PC-3 (cell line): ENCODE results near the gene TXNL4A. TPM values are rescaled to one million over a fixed set of nuclear protein-coding genes. Genes with fewer than 3 reads are reported as not detected.
"Not testable (repeated sequence)": the region's sequence is repeated elsewhere in the genome, so short reads cannot be mapped to it uniquely, and the experiment has no call there.

ENCODE experiments used
- ATAC-seq: fragments of 200-7000 bp; cut with Tn5 transposase; 2 replicates; pipeline ENCODE4 v1.9.1; 2020; ENCODE audit warnings: mild to moderate bottlenecking, moderate library complexity
- BruUV-seq: library from RNA; stranded (reverse); fragments of 400-500 nt; replicated peaks from 2 replicates; lab custom pipeline; 2021; lab: Mats Ljungman, UMichigan
- CTCF ChIA-PET: fragments of 300-600 bp; sonication (Branson Sonifier 250); formaldehyde crosslinking; loops from one replicate; lab custom pipeline; 2022; ENCODE audit warnings: antibody characterized with exemption; lab: Charles Lee
- POLR2A ChIA-PET: fragments of 300-600 bp; sonication (Branson Sonifier 250); formaldehyde crosslinking; loops from one replicate; lab custom pipeline; 2022; ENCODE audit warnings: antibody characterized with exemption; ENCODE audit not compliant: unreplicated experiment; lab: Charles Lee
- DNase-seq: peaks from one replicate; pipeline ENCODE4 v3.0.0-alpha.2; 2015
- H2AFZ ChIP-seq: fragments of 300-600 bp; sonication (generic); 2 replicates; pipeline ENCODE4 v1.6.0; 2016; ENCODE audit warnings: antibody characterized with exemption, low read length
- H3F3A ChIP-seq: fragments of 300-600 bp; sonication (generic); one replicate; pipeline ENCODE4 v1.6.0; 2017; ENCODE audit warnings: antibody characterized with exemption, low read length, control low read depth, mild to moderate bottlenecking; ENCODE audit not compliant: unreplicated experiment
- H3K27ac ChIP-seq: fragments of 300-600 bp; sonication (generic); 2 replicates; pipeline ENCODE4 v1.5.1; 2016; ENCODE audit warnings: mild to moderate bottlenecking, low read length
- H3K27me3 ChIP-seq: fragments of 300-600 bp; sonication (generic); 2 replicates; pipeline ENCODE4 v1.6.1; 2016; ENCODE audit warnings: low read length, mixed read lengths
- H3K36me3 ChIP-seq: fragments of 300-600 bp; sonication (generic); 2 replicates; pipeline ENCODE4 v1.6.1; 2016; ENCODE audit warnings: low read depth, mixed run types, low read length, mixed read lengths
- H3K4me1 ChIP-seq: fragments of 300-600 bp; sonication (generic); 2 replicates; pipeline ENCODE4 v1.5.1; 2016; ENCODE audit warnings: low read length; ENCODE audit not compliant: insufficient read depth
- H3K4me2 ChIP-seq: fragments of 300-600 bp; sonication (generic); 2 replicates; pipeline ENCODE4 v1.6.0; 2016; ENCODE audit warnings: low read length
- H3K4me3 ChIP-seq: fragments of 300-600 bp; sonication (generic); 2 replicates; pipeline ENCODE4 v1.5.1; 2016; ENCODE audit warnings: mild to moderate bottlenecking, low read length, mixed read lengths
- H3K79me2 ChIP-seq: fragments of 300-600 bp; sonication (generic); 2 replicates; pipeline ENCODE4 v1.6.1; 2017; ENCODE audit warnings: low read length, mixed read lengths
- H3K9ac ChIP-seq: fragments of 300-600 bp; sonication (generic); 2 replicates; pipeline ENCODE4 v1.6.0; 2016; ENCODE audit warnings: mild to moderate bottlenecking, low read length
- H3K9me2 ChIP-seq: fragments of 300-600 bp; sonication (generic); replicated peaks from 2 replicates; pipeline ENCODE4 v1.6.1; 2016; ENCODE audit warnings: mixed run types, low read length, mixed read lengths
- H3K9me3 ChIP-seq: fragments of 300-600 bp; sonication (generic); 2 replicates; pipeline ENCODE4 v1.6.1; 2016; ENCODE audit warnings: low read length, mixed read lengths
- H4K20me1 ChIP-seq: fragments of 300-600 bp; sonication (generic); 2 replicates; pipeline ENCODE4 v1.6.1; 2016; ENCODE audit warnings: low read length, mixed read lengths
- CTCF ChIP-seq: fragments of 300-600 bp; sonication (generic); conservative IDR thresholded peaks from 2 replicates; pipeline ENCODE4 v1.5.1; 2017; ENCODE audit warnings: antibody characterized with exemption, low read depth, mild to moderate bottlenecking, low read length
- EZH2 ChIP-seq: fragments of 300-600 bp; sonication (generic); IDR thresholded peaks from one replicate; pipeline ENCODE4 v1.6.1; 2017; ENCODE audit warnings: antibody characterized with exemption, mild to moderate bottlenecking, low read length; ENCODE audit not compliant: unreplicated experiment
- EZH2phosphoT487 ChIP-seq: fragments of 300-600 bp; sonication (generic); IDR thresholded peaks from 2 replicates; pipeline ENCODE4 v1.6.1; 2018; ENCODE audit warnings: mild to moderate bottlenecking, antibody characterized with exemption, low read length, borderline replicate concordance
- intact Hi-C: fragments of 100-400 bp; cut with micrococcal nuclease; formaldehyde crosslinking; loops from 2 replicates; pipeline ENCODE4 v1.9.0; 2023
- total RNA-seq: library from RNA; depleted of rRNA; stranded (reverse); fragments of >200 nt; gene quantifications from 2 replicates; pipeline ENCODE4 v1.2.3, GENCODE V29; 2014

The TXNL4A gene
- total RNA-seq, 1 experiment from 2014 or later, result 159 TPM

GRCh38 chr18:79960921-79961526, 27.3 kb downstream of the TXNL4A start:
- intact Hi-C loops, result loop anchor here (2.0 kb wide), 1 partner anchor 26 kb away; no protein-coding TSS in a partner anchor
- TF ChIP-seq CTCF (no peak), EZH2 (no peak), EZH2phosphoT487 (no peak)
- H3F3A ChIP-seq, result no peaks in the 10 kb centered on the region
- H3K79me2 ChIP-seq, result peaks cover 18% of the 10 kb centered on the region
- peak overlapping the region; percentile 71 for H3K4me2 ChIP-seq
- peaks cover 55% of the 10 kb centered on the region for H3K4me1 ChIP-seq
- H2AFZ ChIP-seq, result no peak overlapping the region
- no peak overlapping the region for H3K4me3 ChIP-seq
- DNase-seq (no peak), ATAC-seq (no peak)
- H3K9me2 ChIP-seq, result no peaks in the 10 kb centered on the region
- CTCF ChIA-PET, result no interaction called here
- POLR2A ChIA-PET, result no interaction called here
- no peaks in the 10 kb centered on the region for H3K9me3 ChIP-seq
- BruUV-seq, result no TSS peak
- no peaks in the 10 kb centered on the region for H3K36me3 ChIP-seq
- peak overlapping the region; percentile 89 for H3K27ac ChIP-seq
- no peaks in the 10 kb centered on the region for H3K27me3 ChIP-seq
- H3K9ac ChIP-seq, result peak overlapping the region; percentile 49
- no peaks in the 10 kb centered on the region for H4K20me1 ChIP-seq

GRCh38 chr18:79960161-79960801, 28.1 kb downstream of the TXNL4A start:
- intact Hi-C loops, result loop anchor here (2.0 kb wide), 1 partner anchor 25 kb away; no protein-coding TSS in a partner anchor
- peaks cover 50% of the 10 kb centered on the region for H3K4me1 ChIP-seq

More at GRCh38 chr18:79960161-79960801, 28.1 kb downstream of the TXNL4A start:
- peak; percentile 7; the same call in 1 of the 2 replicates for ATAC-seq
- peak overlapping the region; percentile 89 for H3K27ac ChIP-seq
- H4K20me1 ChIP-seq, BruUV-seq, H3K36me3 ChIP-seq, CTCF ChIA-PET, POLR2A ChIA-PET, H3K27me3 ChIP-seq, H3K9me3 ChIP-seq, H3K9me2 ChIP-seq, H3F3A ChIP-seq: not testable (repeated sequence)
- H3K4me2 ChIP-seq, result peak overlapping the region; percentile 71
- H3K4me3 ChIP-seq, result peak overlapping the region; percentile 31; the same call in 1 of the 2 replicates
- peak; percentile 26; the same call in 1 of the 2 replicates for TF ChIP-seq CTCF
- H3K79me2 ChIP-seq, result peaks cover 12% of the 10 kb centered on the region
- peak; percentile 77 for DNase-seq
- peak overlapping the region; percentile 49 for H3K9ac ChIP-seq
- H2AFZ ChIP-seq, result peak overlapping the region; percentile 65; the same call in 1 of the 2 replicates
